ENCODE results near the gene RNFT2. TPM values are rescaled to one million over a fixed set of nuclear protein-coding genes. Genes with fewer than 3 reads are reported as not detected.

The RNFT2 gene
- polyA plus RNA-seq, 2 donors = 0.09 to 0.28 TPM

- no peaks in the 10 kb centered on the region for H3K27me3 ChIP-seq (ENCODE audit: control insufficient read depth in 1 of 2, insufficient read depth in 2 of 2, low read length in 2 of 2)
- no peak overlapping the region for H3K27ac ChIP-seq (ENCODE audit: low read depth in 2 of 2, low read length in 1 of 2)
- no peaks in the 10 kb centered on the region for H3K9me3 ChIP-seq (ENCODE audit: control insufficient read depth in 2 of 2, insufficient read depth in 1 of 2, low read depth in 1 of 2, low read length in 1 of 2)
- H3K4me1 ChIP-seq (ENCODE audit: control insufficient read depth in 2 of 2, insufficient read depth in 2 of 2, low read length in 1 of 2) = no peaks in the 10 kb centered on the region
- no peak overlapping the region for H3K4me3 ChIP-seq (ENCODE audit: low read depth in 1 of 2, low read length in 2 of 2)
- H3K36me3 ChIP-seq (ENCODE audit: control insufficient read depth in 2 of 2, insufficient read depth in 2 of 2, low read length in 1 of 2) = no peaks in the 10 kb centered on the region
- 38 to 42% methylated on average over 5 of the region's 5 CpGs for WGBS, 2 donors
These were observed 121.0 kb downstream of the RNFT2 start for GRCh38 chr12:116859079-116859478.

GRCh38 chr12:116860263-116860662, 122.1 kb downstream of the RNFT2 start:
- Histone ChIP-seq H3K27me3 (ENCODE audit: control insufficient read depth in 1 of 2, insufficient read depth in 2 of 2, low read length in 2 of 2) (no peaks in the 10 kb centered on the region), H3K4me1 (ENCODE audit: control insufficient read depth in 2 of 2, insufficient read depth in 2 of 2, low read length in 1 of 2) (no peaks in the 10 kb centered on the region), H3K4me3 (ENCODE audit: low read depth in 1 of 2, low read length in 2 of 2) (no peak overlapping the region), H3K9me3 (ENCODE audit: control insufficient read depth in 2 of 2, insufficient read depth in 1 of 2, low read depth in 1 of 2, low read length in 1 of 2) (no peaks in the 10 kb centered on the region), H3K27ac (ENCODE audit: low read depth in 2 of 2, low read length in 1 of 2) (no peak overlapping the region), H3K36me3 (ENCODE audit: control insufficient read depth in 2 of 2, insufficient read depth in 2 of 2, low read length in 1 of 2) (no peaks in the 10 kb centered on the region)
- 54 to 58% methylated on average over 3 of the region's 3 CpGs for WGBS, 2 donors

GRCh38 chr12:116861320-116861719, 123.2 kb downstream of the RNFT2 start:
- Histone ChIP-seq H3K4me3 (ENCODE audit: low read depth in 1 of 2, low read length in 2 of 2) (no peak overlapping the region), H3K27me3 (ENCODE audit: control insufficient read depth in 1 of 2, insufficient read depth in 2 of 2, low read length in 2 of 2) (no peaks in the 10 kb centered on the region), H3K9me3 (ENCODE audit: control insufficient read depth in 2 of 2, insufficient read depth in 1 of 2, low read depth in 1 of 2, low read length in 1 of 2) (no peaks in the 10 kb centered on the region), H3K36me3 (ENCODE audit: control insufficient read depth in 2 of 2, insufficient read depth in 2 of 2, low read length in 1 of 2) (no peaks in the 10 kb centered on the region), H3K4me1 (ENCODE audit: control insufficient read depth in 2 of 2, insufficient read depth in 2 of 2, low read length in 1 of 2) (no peaks in the 10 kb centered on the region), H3K27ac (ENCODE audit: low read depth in 2 of 2, low read length in 1 of 2) (no peak overlapping the region)
- 39 to 43% methylated on average over 12 of the region's 12 CpGs for WGBS, 2 donors

- Histone ChIP-seq H3K4me1 (ENCODE audit: control insufficient read depth in 2 of 2, insufficient read depth in 2 of 2, low read length in 1 of 2) (no peaks in the 10 kb centered on the region), H3K36me3 (ENCODE audit: control insufficient read depth in 2 of 2, insufficient read depth in 2 of 2, low read length in 1 of 2) (no peaks in the 10 kb centered on the region), H3K27me3 (ENCODE audit: control insufficient read depth in 1 of 2, insufficient read depth in 2 of 2, low read length in 2 of 2) (no peaks in the 10 kb centered on the region), H3K4me3 (ENCODE audit: low read depth in 1 of 2, low read length in 2 of 2) (no peak overlapping the region), H3K27ac (ENCODE audit: low read depth in 2 of 2, low read length in 1 of 2) (no peak overlapping the region), H3K9me3 (ENCODE audit: control insufficient read depth in 2 of 2, insufficient read depth in 1 of 2, low read depth in 1 of 2, low read length in 1 of 2) (no peaks in the 10 kb centered on the region)
- WGBS, 2 donors = 95% methylated on average over 4 of the region's 4 CpGs
These were observed 124.1 kb downstream of the RNFT2 start for GRCh38 chr12:116862167-116862566.

- H3K4me3 ChIP-seq (ENCODE audit: low read depth in 1 of 2, low read length in 2 of 2) = no peak overlapping the region
- H3K27me3 ChIP-seq (ENCODE audit: control insufficient read depth in 1 of 2, insufficient read depth in 2 of 2, low read length in 2 of 2) = no peaks in the 10 kb centered on the region
- no peaks in the 10 kb centered on the region for H3K36me3 ChIP-seq (ENCODE audit: control insufficient read depth in 2 of 2, insufficient read depth in 2 of 2, low read length in 1 of 2)
- WGBS, 2 donors = 53% methylated on average over 6 of the region's 6 CpGs
- no peaks in the 10 kb centered on the region for H3K9me3 ChIP-seq (ENCODE audit: control insufficient read depth in 2 of 2, insufficient read depth in 1 of 2, low read depth in 1 of 2, low read length in 1 of 2)
- H3K27ac ChIP-seq (ENCODE audit: low read depth in 2 of 2, low read length in 1 of 2) = no peak overlapping the region
- no peaks in the 10 kb centered on the region for H3K4me1 ChIP-seq (ENCODE audit: control insufficient read depth in 2 of 2, insufficient read depth in 2 of 2, low read length in 1 of 2)
These were observed 125.2 kb downstream of the RNFT2 start for GRCh38 chr12:116863275-116863767.

GRCh38 chr12:116864371-116865160, 126.5 kb downstream of the RNFT2 start:
- H3K36me3 ChIP-seq (ENCODE audit: control insufficient read depth in 2 of 2, insufficient read depth in 2 of 2, low read length in 1 of 2) = no peaks in the 10 kb centered on the region
- H3K27me3 ChIP-seq (ENCODE audit: control insufficient read depth in 1 of 2, insufficient read depth in 2 of 2, low read length in 2 of 2) = no peaks in the 10 kb centered on the region
- no peak overlapping the region for H3K4me3 ChIP-seq (ENCODE audit: low read depth in 1 of 2, low read length in 2 of 2)
- 53 to 54% methylated on average over 13 of the region's 13 CpGs for WGBS, 2 donors
- H3K9me3 ChIP-seq (ENCODE audit: control insufficient read depth in 2 of 2, insufficient read depth in 1 of 2, low read depth in 1 of 2, low read length in 1 of 2) = no peaks in the 10 kb centered on the region
- H3K27ac ChIP-seq (ENCODE audit: low read depth in 2 of 2, low read length in 1 of 2) = no peak overlapping the region
- no peaks in the 10 kb centered on the region for H3K4me1 ChIP-seq (ENCODE audit: control insufficient read depth in 2 of 2, insufficient read depth in 2 of 2, low read length in 1 of 2)

- no peaks in the 10 kb centered on the region for H3K4me1 ChIP-seq (ENCODE audit: control insufficient read depth in 2 of 2, insufficient read depth in 2 of 2, low read length in 1 of 2)
- H3K4me3 ChIP-seq (ENCODE audit: low read depth in 1 of 2, low read length in 2 of 2) = no peak overlapping the region
- H3K27me3 ChIP-seq (ENCODE audit: control insufficient read depth in 1 of 2, insufficient read depth in 2 of 2, low read length in 2 of 2) = no peaks in the 10 kb centered on the region
- no peaks in the 10 kb centered on the region for H3K9me3 ChIP-seq (ENCODE audit: control insufficient read depth in 2 of 2, insufficient read depth in 1 of 2, low read depth in 1 of 2, low read length in 1 of 2)
- no peak overlapping the region for H3K27ac ChIP-seq (ENCODE audit: low read depth in 2 of 2, low read length in 1 of 2)
- no peaks in the 10 kb centered on the region for H3K36me3 ChIP-seq (ENCODE audit: control insufficient read depth in 2 of 2, insufficient read depth in 2 of 2, low read length in 1 of 2)
- 87 to 90% methylated on average over 2 of the region's 2 CpGs for WGBS, 2 donors
These were observed 129.4 kb downstream of the RNFT2 start for GRCh38 chr12:116867523-116867922.

- Histone ChIP-seq H3K4me3 (ENCODE audit: low read depth in 1 of 2, low read length in 2 of 2) (no peak overlapping the region), H3K4me1 (ENCODE audit: control insufficient read depth in 2 of 2, insufficient read depth in 2 of 2, low read length in 1 of 2) (no peaks in the 10 kb centered on the region), H3K36me3 (ENCODE audit: control insufficient read depth in 2 of 2, insufficient read depth in 2 of 2, low read length in 1 of 2) (no peaks in the 10 kb centered on the region), H3K27me3 (ENCODE audit: control insufficient read depth in 1 of 2, insufficient read depth in 2 of 2, low read length in 2 of 2) (no peaks in the 10 kb centered on the region), H3K27ac (ENCODE audit: low read depth in 2 of 2, low read length in 1 of 2) (no peak overlapping the region), H3K9me3 (ENCODE audit: control insufficient read depth in 2 of 2, insufficient read depth in 1 of 2, low read depth in 1 of 2, low read length in 1 of 2) (peaks cover 0 to 4% of the 10 kb centered on the region in 2 donors)
- 67% methylated on average over 4 of the region's 4 CpGs for WGBS, 2 donors
These were observed 132.2 kb downstream of the RNFT2 start for GRCh38 chr12:116870306-116870705.

- Histone ChIP-seq H3K36me3 (ENCODE audit: control insufficient read depth in 2 of 2, insufficient read depth in 2 of 2, low read length in 1 of 2) (no peaks in the 10 kb centered on the region), H3K27me3 (ENCODE audit: control insufficient read depth in 1 of 2, insufficient read depth in 2 of 2, low read length in 2 of 2) (peaks cover 0 to 2% of the 10 kb centered on the region in 2 donors), H3K4me1 (ENCODE audit: control insufficient read depth in 2 of 2, insufficient read depth in 2 of 2, low read length in 1 of 2) (peaks cover 3 to 8% of the 10 kb centered on the region in 2 donors), H3K9me3 (ENCODE audit: control insufficient read depth in 2 of 2, insufficient read depth in 1 of 2, low read depth in 1 of 2, low read length in 1 of 2) (peaks cover 0 to 4% of the 10 kb centered on the region in 2 donors), H3K4me3 (ENCODE audit: low read depth in 1 of 2, low read length in 2 of 2) (no peak overlapping the region), H3K27ac (ENCODE audit: low read depth in 2 of 2, low read length in 1 of 2) (no peak overlapping the region)
- WGBS, 2 donors = 85 to 90% methylated on average over 4 of the region's 4 CpGs
These were observed 136.3 kb downstream of the RNFT2 start for GRCh38 chr12:116874324-116874995.
